ENCODE data around the gene LRBA. TPM values are rescaled to one million over a fixed set of nuclear protein-coding genes. Genes with fewer than 3 reads are reported as not detected.

Gene LRBA
- total RNA-seq, 1 donor from 2014 or later, result 68.0 TPM

DNA sequence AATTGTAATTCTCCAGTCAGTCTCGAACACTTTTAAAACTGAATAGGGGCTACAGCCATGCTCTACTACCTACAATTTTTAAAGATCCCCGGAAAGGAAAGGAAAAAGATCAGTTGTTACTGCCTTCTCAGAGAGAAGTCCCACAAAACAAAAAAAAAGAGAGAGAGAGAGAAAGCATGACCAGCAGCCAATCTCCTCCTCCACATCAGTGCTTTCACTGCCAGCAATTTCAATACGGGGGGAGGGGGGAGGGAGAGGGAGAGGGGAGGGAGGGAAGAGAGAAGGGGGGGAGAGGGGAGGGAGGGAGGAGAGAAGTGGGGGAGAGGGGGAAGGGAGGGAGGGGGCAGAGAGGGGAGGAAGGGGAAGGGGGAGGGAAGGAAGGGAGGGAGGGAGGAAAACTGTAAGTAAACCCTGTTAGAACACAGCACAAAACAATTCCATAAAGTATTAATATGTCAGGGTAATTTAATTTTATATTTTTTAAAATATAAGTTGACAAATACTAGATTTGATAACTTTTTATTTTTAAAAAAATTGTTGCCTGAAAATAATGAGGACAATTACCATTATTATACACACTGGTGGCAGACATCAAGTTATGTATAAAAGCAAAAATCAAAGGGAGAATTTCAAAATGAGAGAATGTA lies 108.0 kb downstream of the LRBA start:
- peaks cover 0 to 6% of the 10 kb centered on the region in 2 donors for H3K36me3 ChIP-seq
- DNase-seq (ENCODE audit: extremely low spot score in 2 of 2), result no peak
- H3K4me3 ChIP-seq, result no peak overlapping the region
- H3K4me1 ChIP-seq, result no peaks in the 10 kb centered on the region
- TF ChIP-seq POLR2AphosphoS5 (IDR thresholded peaks at IDR 0.05; ENCODE audit: insufficient read depth in 1 of 2, low read depth in 1 of 2) (no peak), POLR2A (IDR thresholded peaks at IDR 0.05) (no peak)
- TF ChIP-seq, protein P1, sequence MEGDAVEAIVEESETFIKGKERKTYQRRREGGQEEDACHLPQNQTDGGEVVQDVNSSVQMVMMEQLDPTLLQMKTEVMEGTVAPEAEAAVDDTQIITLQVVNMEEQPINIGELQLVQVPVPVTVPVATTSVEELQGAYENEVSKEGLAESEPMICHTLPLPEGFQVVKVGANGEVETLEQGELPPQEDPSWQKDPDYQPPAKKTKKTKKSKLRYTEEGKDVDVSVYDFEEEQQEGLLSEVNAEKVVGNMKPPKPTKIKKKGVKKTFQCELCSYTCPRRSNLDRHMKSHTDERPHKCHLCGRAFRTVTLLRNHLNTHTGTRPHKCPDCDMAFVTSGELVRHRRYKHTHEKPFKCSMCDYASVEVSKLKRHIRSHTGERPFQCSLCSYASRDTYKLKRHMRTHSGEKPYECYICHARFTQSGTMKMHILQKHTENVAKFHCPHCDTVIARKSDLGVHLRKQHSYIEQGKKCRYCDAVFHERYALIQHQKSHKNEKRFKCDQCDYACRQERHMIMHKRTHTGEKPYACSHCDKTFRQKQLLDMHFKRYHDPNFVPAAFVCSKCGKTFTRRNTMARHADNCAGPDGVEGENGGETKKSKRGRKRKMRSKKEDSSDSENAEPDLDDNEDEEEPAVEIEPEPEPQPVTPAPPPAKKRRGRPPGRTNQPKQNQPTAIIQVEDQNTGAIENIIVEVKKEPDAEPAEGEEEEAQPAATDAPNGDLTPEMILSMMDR (IDR thresholded peaks at IDR 0.05), result no peak
- H3K27ac ChIP-seq, result no peak overlapping the region
- H3K9me3 ChIP-seq, result no peaks in the 10 kb centered on the region
- intact Hi-C loops (cut with DNase I), result no loop called here
- H3K27me3 ChIP-seq, result no peaks in the 10 kb centered on the region

DNA sequence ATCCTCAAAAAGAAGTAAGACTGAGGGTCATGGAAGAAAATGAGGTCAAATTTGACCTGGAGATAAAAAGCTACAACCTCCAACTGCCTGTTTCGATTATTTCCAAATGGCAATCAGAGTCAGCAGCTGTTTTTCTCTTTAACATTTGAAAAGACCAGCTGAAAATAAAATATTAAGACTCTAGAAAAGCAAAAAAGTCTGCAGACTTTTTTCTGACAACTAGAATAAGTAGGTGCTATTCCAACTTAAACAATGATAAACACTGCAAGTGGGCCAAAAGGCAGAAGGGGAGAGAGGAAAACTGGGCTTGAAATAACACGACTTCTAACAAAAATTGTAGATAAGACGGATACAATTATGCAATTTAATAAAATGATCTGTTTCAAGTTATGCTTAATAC lies 110.4 kb downstream of the LRBA start:
- H3K4me3 ChIP-seq, result no peak overlapping the region
- intact Hi-C loops (cut with DNase I), result no loop called here
- H3K36me3 ChIP-seq, result no peaks in the 10 kb centered on the region
- no peaks in the 10 kb centered on the region for H3K9me3 ChIP-seq
- H3K27me3 ChIP-seq, result no peaks in the 10 kb centered on the region
- no peaks in the 10 kb centered on the region for H3K4me1 ChIP-seq
- TF ChIP-seq POLR2A (IDR thresholded peaks at IDR 0.05) (no peak), POLR2AphosphoS5 (IDR thresholded peaks at IDR 0.05; ENCODE audit: insufficient read depth in 1 of 2, low read depth in 1 of 2) (no peak)
- TF ChIP-seq, protein P1 (IDR thresholded peaks at IDR 0.05), result no peak
- H3K27ac ChIP-seq, result no peak overlapping the region
- no peak for DNase-seq (ENCODE audit: extremely low spot score in 2 of 2)

DNA sequence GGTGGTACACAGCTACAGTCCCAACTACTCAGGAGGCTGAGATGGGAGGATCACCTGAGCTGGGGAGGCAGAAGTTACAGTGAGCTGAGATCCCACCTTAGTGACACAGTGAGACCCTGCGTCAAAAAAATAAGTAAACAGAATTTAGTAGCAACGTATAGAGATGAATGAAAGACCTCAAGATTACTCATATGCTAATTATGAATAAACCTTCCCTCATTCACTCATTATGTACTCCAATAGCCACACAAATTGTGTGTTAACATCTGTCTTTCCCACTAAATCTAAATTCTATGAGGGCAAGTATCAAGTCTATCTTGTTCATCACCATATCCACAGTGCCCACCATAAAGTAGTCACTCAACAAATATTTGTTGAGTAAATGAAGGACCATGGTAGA lies 111.5 kb downstream of the LRBA start:
- H3K36me3 ChIP-seq, result no peaks in the 10 kb centered on the region
- no peaks in the 10 kb centered on the region for H3K27me3 ChIP-seq
- intact Hi-C loops (cut with DNase I), result no loop called here
- no peak for TF ChIP-seq POLR2A (IDR thresholded peaks at IDR 0.05)
- TF ChIP-seq, protein P1 (IDR thresholded peaks at IDR 0.05), result no peak
- TF ChIP-seq POLR2AphosphoS5 (IDR thresholded peaks at IDR 0.05; ENCODE audit: insufficient read depth in 1 of 2, low read depth in 1 of 2), result no peak
- H3K9me3 ChIP-seq, result no peaks in the 10 kb centered on the region
- H3K27ac ChIP-seq, result no peak overlapping the region
- no peaks in the 10 kb centered on the region for H3K4me1 ChIP-seq
- DNase-seq (ENCODE audit: extremely low spot score in 2 of 2), result no peak
- no peak overlapping the region for H3K4me3 ChIP-seq

DNA sequence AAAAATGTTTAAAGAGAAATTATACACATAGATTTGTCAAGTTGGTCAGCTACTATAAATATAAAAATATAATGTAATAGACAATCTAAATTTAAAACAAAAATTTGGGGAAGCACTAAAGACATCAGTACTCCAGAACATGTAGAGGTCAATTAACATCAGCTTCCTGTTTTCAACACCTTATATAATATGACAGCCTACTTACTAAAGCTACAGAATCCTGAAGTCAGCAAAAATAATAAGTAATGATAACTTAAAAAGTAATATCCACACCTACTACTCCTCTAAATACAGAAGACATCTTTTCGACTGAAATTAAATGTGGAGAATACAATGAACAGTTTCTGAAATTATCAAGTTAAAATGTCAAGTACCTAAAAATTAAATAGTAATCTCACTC lies 118.6 kb downstream of the LRBA start:
- TF ChIP-seq, protein P1 (IDR thresholded peaks at IDR 0.05), result no peak
- TF ChIP-seq POLR2AphosphoS5 (IDR thresholded peaks at IDR 0.05; ENCODE audit: insufficient read depth in 1 of 2, low read depth in 1 of 2), result no peak
- no peak for TF ChIP-seq POLR2A (IDR thresholded peaks at IDR 0.05)
- Histone ChIP-seq H3K4me1 (no peaks in the 10 kb centered on the region), H3K36me3 (no peaks in the 10 kb centered on the region), H3K4me3 (no peak overlapping the region), H3K27me3 (no peaks in the 10 kb centered on the region), H3K9me3 (no peaks in the 10 kb centered on the region), H3K27ac (no peak overlapping the region)
- intact Hi-C loops (cut with DNase I), result no loop called here
- DNase-seq (ENCODE audit: extremely low spot score in 2 of 2), result no peak

DNA sequence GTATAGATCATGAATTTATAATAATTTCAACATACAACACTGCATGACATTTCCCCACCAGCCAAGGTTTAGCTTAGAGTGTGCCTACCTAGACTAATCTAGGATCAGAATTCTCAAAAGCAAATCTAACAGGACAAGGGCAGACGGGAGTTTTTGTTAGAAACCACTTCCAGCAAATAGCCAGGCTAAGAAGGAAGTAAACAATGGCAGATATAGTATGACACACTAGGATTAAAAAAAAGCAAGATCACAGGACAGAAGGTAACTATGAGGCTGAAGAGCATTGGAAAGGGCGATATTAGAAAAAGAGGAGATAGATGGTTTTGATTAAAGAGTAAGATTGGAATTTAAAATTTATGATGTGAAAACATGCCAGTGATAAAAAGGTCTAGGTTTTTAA lies 124.8 kb downstream of the LRBA start:
- Histone ChIP-seq H3K4me1 (peaks cover 13% of the 10 kb centered on the region), H3K4me3 (no peak overlapping the region), H3K27me3 (no peaks in the 10 kb centered on the region), H3K27ac (no peak overlapping the region), H3K36me3 (no peaks in the 10 kb centered on the region), H3K9me3 (no peaks in the 10 kb centered on the region)
- TF ChIP-seq POLR2A (IDR thresholded peaks at IDR 0.05) (no peak), POLR2AphosphoS5 (IDR thresholded peaks at IDR 0.05; ENCODE audit: insufficient read depth in 1 of 2, low read depth in 1 of 2) (no peak)
- TF ChIP-seq, protein P1 (IDR thresholded peaks at IDR 0.05), result no peak
- DNase-seq (ENCODE audit: extremely low spot score in 2 of 2), result no peak
- intact Hi-C loops (cut with DNase I), result no loop called here
